Activated CD8-positive, alpha-beta memory T cell treated with anti-CD3 and anti-CD28 coated beads, Interleukin-2, amount 50 U/mL, for 1 hour (primary cell): ENCODE measurements around the gene CYB5R4.
"Not testable (repeated sequence)": the region's sequence is repeated elsewhere in the genome, so short reads cannot be mapped to it uniquely, and the experiment has no call there.

Experiments
- DNase-seq: peaks from one replicate; pipeline ENCODE4 v3.0.0-alpha.2; 2020; ENCODE audit errors: extremely low read depth

CYB5R4 gene

GRCh38 chr6:83867043-83867442 is 7.6 kb downstream of the CYB5R4 start:
- DNase-seq = no peak

- no peak for DNase-seq
These were observed 8.2 kb downstream of the CYB5R4 start for GRCh38 chr6:83867527-83868161.

GRCh38 chr6:83868639-83869038 is 9.2 kb downstream of the CYB5R4 start:
- no peak for DNase-seq

- no peak for DNase-seq
These were observed 11.2 kb downstream of the CYB5R4 start for GRCh38 chr6:83870649-83871048.

GRCh38 chr6:83872386-83873118 is 13.1 kb downstream of the CYB5R4 start:
- no peak for DNase-seq

GRCh38 chr6:83873869-83874268 is 14.4 kb downstream of the CYB5R4 start:
- DNase-seq = no peak

GRCh38 chr6:83875843-83876242 is 16.4 kb downstream of the CYB5R4 start:
- DNase-seq = no peak

GRCh38 chr6:83878902-83879644 is 19.6 kb downstream of the CYB5R4 start:
- DNase-seq = no peak

GRCh38 chr6:83879746-83880145 is 20.3 kb downstream of the CYB5R4 start:
- no peak for DNase-seq

GRCh38 chr6:83883240-83883639 is 23.8 kb downstream of the CYB5R4 start:
- no peak for DNase-seq

GRCh38 chr6:83884523-83884922 is 25.0 kb downstream of the CYB5R4 start:
- DNase-seq = no peak

- DNase-seq = no peak
These were observed 26.5 kb downstream of the CYB5R4 start for GRCh38 chr6:83885984-83886383.

- no peak for DNase-seq
These were observed 30.1 kb downstream of the CYB5R4 start for GRCh38 chr6:83889621-83890020.

- DNase-seq = no peak
These were observed 31.0 kb downstream of the CYB5R4 start for GRCh38 chr6:83890520-83890919.

- no peak for DNase-seq
These were observed 32.1 kb downstream of the CYB5R4 start for GRCh38 chr6:83891586-83891985.

- DNase-seq = no peak
These were observed 33.5 kb downstream of the CYB5R4 start for GRCh38 chr6:83893024-83893423.

- DNase-seq = not testable (repeated sequence)
These were observed 37.6 kb downstream of the CYB5R4 start for GRCh38 chr6:83897094-83897493.

GRCh38 chr6:83901624-83902023 is 42.1 kb downstream of the CYB5R4 start:
- DNase-seq = no peak

GRCh38 chr6:83904395-83904794 is 44.9 kb downstream of the CYB5R4 start:
- no peak for DNase-seq

- no peak for DNase-seq
These were observed 46.2 kb downstream of the CYB5R4 start for GRCh38 chr6:83905648-83906047.

- not testable (repeated sequence) for DNase-seq
These were observed 48.3 kb downstream of the CYB5R4 start for GRCh38 chr6:83907623-83908390.

- no peak for DNase-seq
These were observed 49.3 kb downstream of the CYB5R4 start for GRCh38 chr6:83908813-83909212.
